ENCODE results near the gene SETD6. TPM values are rescaled to one million over a fixed set of nuclear protein-coding genes. Genes with fewer than 3 reads are reported as not detected.

Gene SETD6
- total RNA-seq, 1 donor from 2014 or later = 12.4 TPM

DNA sequence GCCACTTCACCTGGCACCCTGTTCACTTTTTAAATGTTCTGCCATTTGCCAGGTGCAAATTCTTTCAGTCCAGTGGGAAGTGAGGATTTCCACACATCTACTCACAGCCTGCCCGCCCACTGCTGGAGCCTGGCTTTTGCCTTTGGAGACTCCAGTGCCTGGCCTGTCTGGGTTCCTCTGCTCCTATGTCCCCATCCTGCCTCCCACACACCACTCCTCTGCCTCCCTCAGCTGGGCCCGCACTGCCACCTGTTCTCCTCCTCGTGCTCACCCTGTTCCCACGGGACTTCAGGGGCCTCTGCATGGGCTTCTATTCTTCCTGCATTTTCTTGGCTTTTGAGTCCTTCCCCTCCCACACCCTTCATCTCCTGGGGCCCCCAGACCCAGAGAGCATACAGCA is 23.3 kb upstream of the SETD6 start:
- DNase-seq (ENCODE audit: low spot score) = no peak

DNA sequence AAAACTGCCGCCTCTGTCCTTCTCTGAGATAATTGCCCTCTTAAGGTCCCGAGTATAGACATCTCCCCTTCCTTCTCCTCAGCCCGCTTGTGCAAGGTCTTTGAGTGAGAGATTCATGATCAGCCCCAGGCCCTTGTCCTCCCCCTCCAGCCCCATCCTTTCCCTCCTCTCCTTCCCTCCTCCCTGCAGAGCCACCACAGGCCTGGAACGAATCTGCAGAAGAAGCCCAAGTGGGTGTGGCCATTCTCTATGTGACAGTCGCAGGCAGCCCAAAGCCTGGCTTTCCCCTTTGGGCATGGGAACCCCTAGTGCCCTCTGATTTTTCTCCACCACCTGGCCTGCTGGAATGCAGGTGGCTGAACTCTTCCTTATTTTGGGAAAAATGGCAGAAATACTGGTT is 22.6 kb upstream of the SETD6 start:
- DNase-seq (ENCODE audit: low spot score) = no peak
- intact Hi-C loops (cut with DNase I) = no loop called here

More for the DNA sequence above, 23.3 kb upstream of the SETD6 start:
- intact Hi-C loops (cut with DNase I) = no loop called here

GRCh38 chr16:58493756-58494431 is 21.4 kb upstream of the SETD6 start:
- intact Hi-C loops (cut with DNase I) = no loop called here
- no peak for DNase-seq (ENCODE audit: low spot score)

DNA sequence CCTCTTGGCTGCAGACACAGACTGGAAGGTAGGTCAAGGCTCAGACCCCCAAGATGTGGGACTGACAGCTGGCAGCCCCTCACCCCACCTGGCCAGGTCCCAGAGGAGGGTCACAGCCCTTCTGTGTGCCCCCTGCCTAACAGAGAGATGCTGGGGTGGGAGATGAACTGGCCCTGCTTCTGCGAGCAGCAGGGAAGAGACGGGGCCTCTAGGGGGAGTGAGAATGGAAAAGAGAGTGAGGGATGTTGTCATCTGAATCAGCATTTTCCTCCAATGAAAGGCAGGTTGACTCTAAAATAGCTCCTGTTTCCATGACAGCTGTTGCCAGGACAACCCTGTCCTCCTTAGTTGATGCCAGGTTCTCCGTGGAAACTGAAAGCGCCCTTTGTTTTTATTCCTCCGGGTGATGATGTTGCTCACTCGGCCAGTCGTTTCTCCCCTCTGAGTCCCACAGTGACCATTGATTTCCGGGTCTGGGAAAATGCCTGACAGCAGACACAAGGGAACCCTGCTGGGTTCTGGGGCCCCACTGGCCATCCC is 20.3 kb upstream of the SETD6 start:
- DNase-seq (ENCODE audit: low spot score) = peak; percentile 79
- intact Hi-C loops (cut with DNase I) = no loop called here

GRCh38 chr16:58495521-58496331 is 19.6 kb upstream of the SETD6 start:
- peak; percentile 76 for DNase-seq (ENCODE audit: low spot score)
- intact Hi-C loops (cut with DNase I) = no loop called here

DNA sequence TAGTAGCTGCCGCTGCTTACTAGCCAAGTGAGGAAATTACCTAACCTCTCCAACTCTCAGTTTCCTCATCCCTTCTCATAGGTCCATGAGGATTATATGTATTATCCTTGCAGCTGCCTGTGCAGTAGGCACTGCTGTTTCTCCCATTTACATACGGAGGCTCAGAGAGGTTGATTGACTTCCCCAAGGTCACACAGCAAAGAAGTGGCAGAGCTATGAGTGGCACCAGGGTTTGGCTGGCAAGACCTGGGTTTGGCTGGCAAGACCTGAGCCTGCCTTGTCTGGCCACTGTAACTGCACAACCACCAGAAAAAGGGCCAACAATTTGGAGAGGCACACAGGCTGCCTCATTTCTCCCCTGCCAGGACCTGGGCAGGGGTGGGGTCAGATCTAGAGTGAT is 17.8 kb upstream of the SETD6 start:
- intact Hi-C loops (cut with DNase I) = no loop called here
- no peak for DNase-seq (ENCODE audit: low spot score)

DNA sequence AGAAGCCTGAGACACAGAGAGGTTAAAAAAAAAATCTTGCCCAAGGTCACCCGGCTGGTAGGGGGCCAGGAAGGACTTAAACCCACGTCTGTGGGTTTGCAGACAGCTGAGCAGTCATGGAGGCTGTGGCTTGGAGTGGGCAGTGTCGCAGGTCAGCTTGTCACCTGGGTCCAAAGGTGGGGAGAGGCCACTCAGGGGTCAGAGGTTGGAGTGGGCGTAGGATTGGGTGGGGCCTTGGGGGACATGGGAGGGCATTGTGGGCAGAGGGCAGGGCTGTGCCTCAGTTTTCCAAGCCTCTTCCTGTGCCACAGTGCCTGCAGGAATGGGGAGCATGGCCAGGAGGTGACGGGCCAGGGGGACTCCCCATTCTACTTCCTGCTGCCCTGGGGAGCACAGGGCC is 17.4 kb upstream of the SETD6 start:
- intact Hi-C loops (cut with DNase I) = no loop called here
- peak; percentile 74 for DNase-seq (ENCODE audit: low spot score)

DNA sequence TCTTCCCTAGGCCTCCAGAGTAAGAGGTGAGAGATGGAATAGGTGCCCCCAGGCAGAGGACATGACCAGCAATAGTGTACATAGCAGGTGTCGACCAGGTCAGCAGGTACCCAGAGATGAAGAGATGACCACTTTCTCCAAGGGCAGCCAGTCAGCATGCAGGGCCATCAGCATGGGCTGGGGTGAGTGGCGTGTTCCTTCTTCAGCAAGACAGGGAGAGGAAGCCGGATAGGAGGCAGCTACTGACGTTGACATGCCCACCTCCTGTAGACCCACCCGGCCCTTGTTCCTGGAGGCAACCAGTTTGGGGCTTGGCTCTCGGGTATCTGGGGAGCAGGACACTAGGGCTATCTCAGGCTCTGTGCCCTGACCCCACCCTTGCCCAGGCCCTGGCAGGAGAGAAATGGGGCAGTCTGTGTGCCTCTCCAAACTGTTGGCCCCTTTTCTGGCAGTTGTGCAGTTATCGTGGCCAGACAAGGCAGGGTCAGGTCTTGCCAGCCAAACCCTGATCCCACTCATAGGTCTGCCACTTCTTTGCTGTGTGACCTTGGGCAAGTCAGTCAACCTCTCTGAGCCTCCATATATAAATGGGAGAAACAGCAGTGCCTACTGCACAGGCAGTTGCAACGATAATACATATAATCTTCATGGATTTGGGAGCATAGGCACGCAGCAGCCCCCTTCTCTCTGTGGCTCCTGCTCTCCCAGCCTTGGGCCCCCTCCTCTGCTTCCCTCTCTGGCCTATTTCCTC is 16.8 kb upstream of the SETD6 start:
- intact Hi-C loops (cut with DNase I) = no loop called here
- DNase-seq (ENCODE audit: low spot score) = no peak

- DNase-seq (ENCODE audit: low spot score) = no peak
- intact Hi-C loops (cut with DNase I) = no loop called here
Observed at GRCh38 chr16:58499092-58499511, 16.2 kb upstream of the SETD6 start.

- DNase-seq (ENCODE audit: low spot score) = no peak
- intact Hi-C loops (cut with DNase I) = no loop called here
Observed at GRCh38 chr16:58499615-58500351, 15.5 kb upstream of the SETD6 start, which contains the start of gene NDRG4. Gene NDRG4, plus strand, starts transcription at chr16:58500143. Its CDS starts 106 bp downstream, at chr16:58500249.

DNA sequence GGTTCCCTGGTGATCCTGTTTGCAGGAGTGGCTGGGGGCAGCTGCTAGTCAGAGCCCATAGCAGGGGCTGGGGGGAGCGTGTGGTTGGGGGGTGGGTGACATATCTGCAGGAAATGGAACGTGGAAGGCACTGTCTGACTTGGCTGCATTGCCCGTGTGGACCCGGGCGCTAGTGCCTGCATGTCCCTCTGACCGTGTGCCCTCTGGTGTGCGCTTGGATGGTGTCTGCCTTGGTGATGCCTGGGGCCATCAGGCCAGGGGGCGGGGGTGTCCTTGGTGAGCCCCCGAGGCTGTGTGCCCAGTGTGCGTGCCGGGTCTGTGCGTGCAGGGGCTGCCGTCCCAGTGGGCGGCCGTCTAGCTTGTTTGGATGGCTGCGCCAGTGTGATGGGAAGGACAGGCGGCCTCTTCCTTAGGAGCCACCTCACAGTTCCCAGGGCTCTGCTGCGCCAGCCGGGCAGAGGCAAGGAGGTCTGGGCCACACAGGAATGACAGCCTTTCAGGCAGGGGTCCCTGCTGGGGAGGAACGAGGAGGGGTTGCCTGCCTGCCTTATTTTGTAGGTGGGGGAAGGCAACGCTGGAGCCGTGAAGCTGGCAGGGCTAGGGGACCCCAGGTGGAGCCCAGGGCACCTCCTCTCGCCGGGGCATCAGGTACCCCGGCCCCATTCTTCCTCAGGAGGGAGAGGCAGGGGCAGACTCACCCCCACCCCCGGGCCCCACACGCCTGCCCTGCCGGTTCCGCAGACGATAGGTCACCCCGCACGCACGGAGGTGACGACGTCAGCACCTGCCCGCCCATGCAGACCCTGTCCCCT is 14.7 kb upstream of the SETD6 start:
- DNase-seq (ENCODE audit: low spot score) = peak; percentile 71
- intact Hi-C loops (cut with DNase I) = no loop called here

DNA sequence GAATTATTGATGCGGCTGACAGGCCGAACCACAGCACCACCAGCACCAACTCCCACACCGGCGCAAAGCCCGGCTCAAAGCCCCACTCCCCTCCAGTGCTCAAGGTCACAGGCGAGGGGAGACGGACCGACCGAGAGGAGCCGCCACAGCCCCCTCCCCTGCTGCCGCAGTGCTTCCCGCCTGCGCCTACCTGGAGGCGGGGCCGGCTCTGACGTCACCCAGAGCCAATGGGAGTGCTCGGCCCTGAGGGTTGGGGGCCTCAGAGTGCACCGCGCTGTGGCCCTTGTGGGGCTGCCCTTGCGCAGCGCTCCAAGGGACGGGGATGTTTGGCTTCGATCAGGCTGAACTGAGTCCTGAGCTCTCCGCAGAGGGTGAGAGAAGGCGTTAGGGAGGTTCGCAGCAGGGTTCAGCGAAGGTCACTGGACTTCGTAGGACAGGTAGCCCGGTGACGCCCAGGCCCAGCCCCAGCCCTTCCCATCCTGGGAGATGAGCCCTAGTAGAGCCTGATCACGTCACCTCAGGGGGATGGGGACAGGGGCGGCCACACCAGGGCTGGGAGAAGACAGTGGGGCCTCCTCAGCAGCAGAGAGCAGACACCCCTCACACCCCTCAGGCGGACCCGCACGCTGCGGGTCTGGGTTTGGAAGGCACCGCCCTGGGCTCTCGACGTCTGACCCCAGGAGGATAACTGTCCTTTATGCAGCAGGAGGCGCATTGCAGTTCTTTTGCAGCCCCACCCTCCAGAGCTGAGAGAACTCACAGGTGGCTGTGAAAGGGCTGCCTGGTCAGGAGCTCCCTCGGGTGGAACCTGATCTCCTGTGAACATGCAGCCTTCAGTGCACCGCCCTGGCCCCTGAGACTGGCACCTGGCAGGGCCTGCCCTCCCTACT is 13.8 kb upstream of the SETD6 start:
- intact Hi-C loops (cut with DNase I) = no loop called here
- DNase-seq (ENCODE audit: low spot score) = peak; percentile 59

DNA sequence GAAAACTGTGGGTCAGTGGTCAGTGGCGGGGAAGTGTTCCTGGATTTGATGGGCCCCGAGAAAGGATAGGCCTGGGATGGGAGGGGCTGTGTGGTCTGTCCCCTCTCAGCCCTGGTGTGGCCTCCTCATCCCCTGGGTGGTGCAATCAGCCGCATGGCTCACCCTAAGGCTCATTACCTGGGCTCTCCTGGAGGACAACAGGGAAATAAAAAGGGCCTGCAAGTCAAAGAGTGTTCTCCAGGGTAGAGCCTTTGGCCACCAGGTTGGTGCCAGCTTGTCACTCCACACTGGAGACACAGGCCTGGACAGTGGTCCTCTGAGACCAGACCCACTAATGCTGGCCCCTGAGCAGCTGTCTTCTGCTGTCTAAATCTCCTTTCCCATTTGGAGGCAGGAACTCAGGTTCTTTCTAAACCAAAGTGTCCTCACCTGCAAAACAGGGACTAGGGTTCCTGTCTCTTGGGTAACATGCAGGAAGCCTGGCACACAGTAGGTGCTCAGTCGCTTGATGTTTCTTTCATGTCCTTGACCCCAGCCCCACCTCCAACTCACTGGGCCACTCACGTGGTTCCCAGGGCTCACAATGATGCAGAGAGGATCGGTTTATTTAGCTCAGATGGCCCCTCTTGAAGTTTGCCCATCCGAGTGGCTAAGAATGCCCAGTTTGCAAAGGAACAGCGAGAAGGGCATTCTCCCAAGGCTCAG is 12.9 kb upstream of the SETD6 start:
- no peak for DNase-seq (ENCODE audit: low spot score)
- intact Hi-C loops (cut with DNase I) = no loop called here

GRCh38 chr16:58503166-58503862 is 12.0 kb upstream of the SETD6 start:
- intact Hi-C loops (cut with DNase I) = no loop called here
- DNase-seq (ENCODE audit: low spot score) = peak; percentile 67

- intact Hi-C loops (cut with DNase I) = no loop called here
- peak; percentile 74 for DNase-seq (ENCODE audit: low spot score)
Observed at GRCh38 chr16:58503863-58504688, 11.2 kb upstream of the SETD6 start.
